Measurements from ENCODE around the gene SPTBN5. TPM values are rescaled to one million over a fixed set of nuclear protein-coding genes. Genes with fewer than 3 reads are reported as not detected.
A peak's percentile ranks its signal among the peaks of the same experiment; 100 is the strongest.

Gene SPTBN5
- total RNA-seq, 2 experiments from 2014 or later: 0.11 to 0.14 TPM

DNA sequence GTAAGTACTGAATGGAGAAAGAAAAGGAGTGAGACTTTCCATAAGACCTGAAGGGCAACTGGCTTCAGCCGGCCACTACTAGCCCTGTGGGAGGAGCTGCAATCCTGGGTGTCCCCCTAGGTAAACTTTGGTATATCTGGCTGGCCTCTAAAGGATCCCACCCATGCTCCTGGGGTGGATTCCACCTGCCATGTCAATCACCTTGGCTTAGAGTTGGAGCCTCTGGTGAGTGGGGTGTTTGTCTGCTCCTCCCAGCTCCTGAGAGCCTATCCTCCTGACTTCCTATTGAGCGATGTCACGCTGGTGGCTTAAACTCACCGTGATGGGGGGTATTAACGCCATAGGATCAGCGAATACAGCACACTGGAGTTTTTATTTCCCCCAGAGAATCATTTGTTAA, 2.6 kb downstream of the SPTBN5 start:
- Mint-ChIP-seq H3K36me3 (ENCODE audit: low read depth) (no peaks in the 10 kb centered on the region), H3K27me3 (no peaks in the 10 kb centered on the region), H3K9me3 (no peaks in the 10 kb centered on the region), H3K27ac (no peak overlapping the region), H3K4me1 (ENCODE audit: low read depth) (peaks cover 41% of the 10 kb centered on the region), H3K4me3 (no peak overlapping the region)
- ChIA-PET CTCF (interaction anchor here (1.8 kb wide), 1 partner anchor 14 kb away, joined by 4 read pairs; no protein-coding TSS in a partner anchor), POLR2A (no interaction called here)
- TF ChIP-seq, protein P1, sequence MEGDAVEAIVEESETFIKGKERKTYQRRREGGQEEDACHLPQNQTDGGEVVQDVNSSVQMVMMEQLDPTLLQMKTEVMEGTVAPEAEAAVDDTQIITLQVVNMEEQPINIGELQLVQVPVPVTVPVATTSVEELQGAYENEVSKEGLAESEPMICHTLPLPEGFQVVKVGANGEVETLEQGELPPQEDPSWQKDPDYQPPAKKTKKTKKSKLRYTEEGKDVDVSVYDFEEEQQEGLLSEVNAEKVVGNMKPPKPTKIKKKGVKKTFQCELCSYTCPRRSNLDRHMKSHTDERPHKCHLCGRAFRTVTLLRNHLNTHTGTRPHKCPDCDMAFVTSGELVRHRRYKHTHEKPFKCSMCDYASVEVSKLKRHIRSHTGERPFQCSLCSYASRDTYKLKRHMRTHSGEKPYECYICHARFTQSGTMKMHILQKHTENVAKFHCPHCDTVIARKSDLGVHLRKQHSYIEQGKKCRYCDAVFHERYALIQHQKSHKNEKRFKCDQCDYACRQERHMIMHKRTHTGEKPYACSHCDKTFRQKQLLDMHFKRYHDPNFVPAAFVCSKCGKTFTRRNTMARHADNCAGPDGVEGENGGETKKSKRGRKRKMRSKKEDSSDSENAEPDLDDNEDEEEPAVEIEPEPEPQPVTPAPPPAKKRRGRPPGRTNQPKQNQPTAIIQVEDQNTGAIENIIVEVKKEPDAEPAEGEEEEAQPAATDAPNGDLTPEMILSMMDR (IDR thresholded peaks at IDR 0.05): no peak
- ATAC-seq: no peak
- no peak for DNase-seq
- intact Hi-C loops (cut with micrococcal nuclease): no loop called here

DNA sequence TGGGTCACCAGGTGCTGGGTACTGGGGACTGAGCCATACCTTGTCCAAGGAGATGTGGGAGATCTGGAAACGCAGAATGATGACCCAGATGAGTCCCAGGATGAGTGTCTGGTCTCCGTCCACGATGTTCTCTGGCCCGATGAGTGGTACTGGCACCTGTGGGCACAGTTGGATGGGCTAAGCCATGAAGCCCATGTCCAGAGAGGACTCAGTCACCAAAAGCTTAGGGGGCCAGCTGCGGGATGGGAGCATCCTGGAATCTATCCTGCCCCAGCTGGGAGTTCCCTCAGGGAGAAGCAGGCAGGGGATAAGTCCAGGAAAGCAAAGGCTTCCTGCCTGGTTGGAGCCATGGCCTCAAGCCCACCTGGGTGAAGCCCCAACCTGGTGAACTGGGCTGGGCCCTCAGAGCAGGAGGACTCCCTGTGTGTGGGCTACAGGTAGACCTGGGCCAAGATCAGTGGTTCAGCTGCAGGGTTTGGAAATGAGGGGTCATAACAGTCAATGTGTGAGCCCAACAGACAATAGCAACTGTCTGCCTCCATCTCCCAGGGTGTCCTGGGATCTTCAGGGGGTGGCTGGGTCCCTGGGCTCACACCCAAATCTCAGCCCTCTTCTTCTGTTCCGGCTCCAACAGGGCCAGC, 3.7 kb downstream of the SPTBN5 start:
- ATAC-seq (no peak), DNase-seq (no peak)
- POLR2A ChIA-PET: no interaction called here
- Mint-ChIP-seq H3K4me3 (no peak overlapping the region), H3K27ac (no peak overlapping the region), H3K36me3 (ENCODE audit: low read depth) (no peaks in the 10 kb centered on the region), H3K9me3 (no peaks in the 10 kb centered on the region), H3K27me3 (no peaks in the 10 kb centered on the region), H3K4me1 (ENCODE audit: low read depth) (peaks cover 36% of the 10 kb centered on the region)
- CTCF ChIA-PET: interaction anchor here (1.8 kb wide), 1 partner anchor 15 kb away, joined by 4 read pairs; no protein-coding TSS in a partner anchor
- intact Hi-C loops (cut with micrococcal nuclease): no loop called here
- TF ChIP-seq, protein P1 (IDR thresholded peaks at IDR 0.05): no peak

DNA sequence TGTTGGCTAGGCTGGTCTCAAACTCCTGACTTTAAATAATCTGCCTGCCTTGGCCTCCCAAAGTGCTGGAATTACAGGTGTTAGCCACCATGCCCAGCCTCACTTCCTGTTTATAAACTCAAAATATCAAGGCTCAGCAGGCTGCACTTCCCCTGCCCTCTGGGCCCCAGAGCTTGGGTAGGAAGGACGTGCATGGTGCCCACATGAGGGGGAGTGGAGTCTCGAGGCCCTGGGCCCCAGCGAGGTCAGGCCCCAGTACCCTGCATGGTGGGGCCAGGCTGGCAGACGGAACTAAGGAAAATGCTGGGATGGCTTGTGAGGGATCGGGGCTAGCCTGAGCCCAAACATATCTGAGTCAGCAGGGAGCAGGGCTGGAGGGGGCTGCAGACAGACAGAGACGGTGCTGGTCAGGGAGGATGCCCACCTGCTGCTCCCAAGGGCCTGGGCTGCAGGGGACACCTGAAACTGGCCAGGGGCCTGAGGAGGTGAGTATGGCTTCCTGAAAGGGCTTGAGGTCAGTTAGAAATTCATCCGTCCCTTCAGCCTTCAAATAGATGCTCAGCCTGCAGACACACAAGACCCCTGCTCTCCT, 5.1 kb downstream of the SPTBN5 start:
- Mint-ChIP-seq H3K27me3 (no peaks in the 10 kb centered on the region), H3K27ac (peak overlapping the region; percentile 80), H3K4me1 (ENCODE audit: low read depth) (peaks cover 24% of the 10 kb centered on the region), H3K36me3 (ENCODE audit: low read depth) (no peaks in the 10 kb centered on the region), H3K9me3 (no peaks in the 10 kb centered on the region), H3K4me3 (no peak overlapping the region)
- ChIA-PET CTCF (interaction anchor here (1.3 kb wide), 1 partner anchor 15 kb away, joined by 4 read pairs; no protein-coding TSS in a partner anchor), POLR2A (no interaction called here)
- intact Hi-C loops (cut with micrococcal nuclease): no loop called here
- peak; percentile 48 for DNase-seq
- TF ChIP-seq, protein P1 (IDR thresholded peaks at IDR 0.05): no peak
- ATAC-seq: peak; percentile 58

DNA sequence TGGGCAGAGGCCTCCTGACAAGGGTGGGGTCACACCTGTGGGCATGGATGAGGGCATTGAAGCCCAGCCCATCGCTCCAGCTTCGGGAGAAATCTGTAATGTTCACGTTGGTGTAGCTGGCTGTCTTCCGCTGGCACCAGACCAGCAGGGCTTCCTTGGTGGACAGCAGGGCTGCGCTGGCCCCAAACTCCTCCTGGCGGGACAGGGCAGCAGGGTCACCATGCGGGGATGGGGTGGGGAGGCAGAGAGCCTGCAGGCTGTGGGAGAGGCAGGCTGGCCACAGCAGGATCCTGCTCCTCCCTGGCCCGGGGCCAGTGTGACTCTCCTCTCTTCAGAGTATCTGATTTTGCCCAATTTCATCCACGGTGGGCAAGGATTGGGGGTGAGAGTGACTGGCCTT, 6.0 kb downstream of the SPTBN5 start:
- Mint-ChIP-seq H3K36me3 (ENCODE audit: low read depth) (no peaks in the 10 kb centered on the region), H3K27ac (peak overlapping the region; percentile 20), H3K27me3 (no peaks in the 10 kb centered on the region), H3K4me3 (no peak overlapping the region), H3K9me3 (no peaks in the 10 kb centered on the region), H3K4me1 (ENCODE audit: low read depth) (peaks cover 21% of the 10 kb centered on the region)
- intact Hi-C loops (cut with micrococcal nuclease): no loop called here
- ChIA-PET POLR2A (no interaction called here), CTCF (interaction anchor here (1.3 kb wide), 1 partner anchor 16 kb away, joined by 4 read pairs; no protein-coding TSS in a partner anchor)
- no peak for DNase-seq
- no peak for ATAC-seq
- TF ChIP-seq, protein P1 (IDR thresholded peaks at IDR 0.05): no peak

DNA sequence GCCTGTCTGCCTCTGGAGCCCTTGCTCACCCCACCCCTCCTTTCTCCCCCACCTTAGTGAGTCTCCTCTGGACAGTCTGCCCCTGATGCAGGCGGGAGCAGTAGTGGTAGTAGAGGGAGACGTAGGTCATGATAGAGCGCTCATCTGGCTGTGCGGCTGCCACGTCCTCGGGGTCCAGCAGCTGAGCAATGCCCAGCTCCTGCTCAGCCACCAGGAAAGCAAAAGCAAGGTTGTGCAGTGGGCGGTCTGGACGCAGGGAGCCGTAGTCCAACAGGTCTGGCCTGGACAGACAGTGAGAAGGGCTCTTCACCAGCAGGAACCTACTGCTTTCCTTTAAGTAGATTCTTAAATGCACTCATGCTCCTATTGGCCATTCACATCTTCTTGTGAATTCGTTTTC, 6.7 kb downstream of the SPTBN5 start:
- H3K4me1 Mint-ChIP-seq (ENCODE audit: low read depth): peaks cover 18% of the 10 kb centered on the region
- TF ChIP-seq, protein P1 (IDR thresholded peaks at IDR 0.05): no peak
- H3K4me3 Mint-ChIP-seq: no peak overlapping the region
- ATAC-seq (no peak), DNase-seq (no peak)
- ChIA-PET CTCF (interaction anchor here (1.1 to 1.3 kb wide), 3 partner anchors 16 to 113 kb away, joined by 3 to 4 read pairs (median 3); partner anchors contain the start of gene MAPKBP1), POLR2A (no interaction called here)
- no peaks in the 10 kb centered on the region for H3K9me3 Mint-ChIP-seq
- peaks cover 3% of the 10 kb centered on the region for H3K27me3 Mint-ChIP-seq
- H3K27ac Mint-ChIP-seq: no peak overlapping the region
- H3K36me3 Mint-ChIP-seq (ENCODE audit: low read depth): no peaks in the 10 kb centered on the region
- intact Hi-C loops (cut with micrococcal nuclease): no loop called here
